H1 (cell line): ENCODE measurements around the gene TPO. TPM values are rescaled to one million over a fixed set of nuclear protein-coding genes. Genes with fewer than 3 reads are reported as not detected.

Source experiments
- CHD7 ChIP-seq: fragments of 300-600 bp; sonication (generic); IDR thresholded peaks from 2 replicates; pipeline ENCODE4 v1.7.1; 2012; ENCODE audit warnings: low read length, moderate library complexity, mild to moderate bottlenecking, inconsistent platforms; ENCODE audit not compliant: insufficient replicate concordance
- SP1 ChIP-seq: IDR thresholded peaks from 2 replicates; pipeline ENCODE4 v1.6.1; 2011; ENCODE audit warnings: low read depth, low read length
- polyA plus RNA-seq, 7 experiments: library from polyadenylated mRNA; depleted of rRNA in 3 of 7; stranded (reverse) in 5 of 7; unstranded in 2 of 7; fragments of >200 nt in 5 of 7; fragments of 200-250 nt in 2 of 7; gene quantifications; 1 replicate in 5 of 7; 2 replicates in 1 of 7; 4 replicates in 1 of 7; pipeline versions ENCODE4 v1.2.1 to v1.2.3, GENCODE V29; 2011 to 2013; ENCODE audit warnings: missing spikeins in 2 of 7, mixed read lengths in 2 of 7
- total RNA-seq: library from RNA; stranded (reverse); fragmentation: NEBNext Ultra II Directional; extraction: Animal tissue kit (Norgen Biotek cat#: 25700); gene quantifications from 2 replicates; pipeline ENCODE4 v1.2.1, GENCODE V29; 2021
- TF ChIP-seq, protein P1 (sequence below): IDR thresholded peaks from 2 replicates; pipeline ENCODE4 v1.6.1; 2011; ENCODE audit warnings: low read length, improper control_type of control experiment

TPO gene
- total and polyA plus RNA-seq, 2 of the 8 experiments (the other 6 are each of a cell fraction or from before 2014, with no cell fraction given): not detected

DNA sequence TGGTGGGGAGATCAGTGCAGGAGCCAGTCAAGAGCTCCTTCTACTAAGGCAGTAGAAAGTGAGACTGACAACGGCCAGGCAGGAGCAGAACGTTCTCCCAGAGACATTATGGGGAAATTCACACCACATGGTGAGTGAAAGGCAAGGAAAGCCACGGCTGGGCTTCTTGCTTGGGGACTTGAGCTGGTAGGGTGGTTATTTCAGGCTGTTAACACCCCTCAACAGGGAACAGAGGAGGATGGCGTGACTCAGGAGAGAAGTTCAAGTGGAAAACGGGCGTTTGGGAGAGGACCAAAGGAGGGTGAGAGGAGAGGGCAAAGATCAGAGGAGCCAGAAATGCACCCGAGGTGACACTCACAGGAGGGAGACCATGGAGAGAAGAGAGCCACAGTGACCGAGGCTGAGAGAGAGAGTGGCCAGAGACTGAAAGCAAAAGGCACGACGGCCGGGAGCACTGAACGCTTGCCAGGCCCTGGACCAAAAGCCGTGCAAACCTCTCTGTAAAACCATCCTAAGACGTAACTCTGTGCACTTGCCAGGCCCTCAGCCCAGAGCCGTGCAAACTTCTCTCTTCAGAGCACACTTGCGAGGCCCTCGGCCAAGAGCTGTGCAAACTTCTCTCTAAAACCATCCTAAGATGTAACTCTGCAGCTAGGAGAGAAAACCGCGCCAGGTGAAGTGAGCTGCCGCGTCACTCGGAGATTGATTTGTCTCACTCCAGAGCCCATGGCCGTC lies 7.7 kb downstream of the TPO start (continued):
- no peak for TF ChIP-seq CHD7
- no peak for TF ChIP-seq SP1
- TF ChIP-seq, protein P1, sequence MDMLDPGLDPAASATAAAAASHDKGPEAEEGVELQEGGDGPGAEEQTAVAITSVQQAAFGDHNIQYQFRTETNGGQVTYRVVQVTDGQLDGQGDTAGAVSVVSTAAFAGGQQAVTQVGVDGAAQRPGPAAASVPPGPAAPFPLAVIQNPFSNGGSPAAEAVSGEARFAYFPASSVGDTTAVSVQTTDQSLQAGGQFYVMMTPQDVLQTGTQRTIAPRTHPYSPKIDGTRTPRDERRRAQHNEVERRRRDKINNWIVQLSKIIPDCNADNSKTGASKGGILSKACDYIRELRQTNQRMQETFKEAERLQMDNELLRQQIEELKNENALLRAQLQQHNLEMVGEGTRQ: no peak
